HG02610 (cell line): ENCODE data around the gene RNPEP.
"Not testable (repeated sequence)": the region's sequence is repeated elsewhere in the genome, so short reads cannot be mapped to it uniquely, and the experiment has no call there.

Experiments used
- ATAC-seq: cut with Tn5 transposase; IDR thresholded peaks from one replicate; pipeline ENCODE4 v1.9.1; 2021; ENCODE audit warnings: mild to moderate bottlenecking, moderate library complexity; ENCODE audit not compliant: unreplicated experiment

Gene RNPEP

DNA sequence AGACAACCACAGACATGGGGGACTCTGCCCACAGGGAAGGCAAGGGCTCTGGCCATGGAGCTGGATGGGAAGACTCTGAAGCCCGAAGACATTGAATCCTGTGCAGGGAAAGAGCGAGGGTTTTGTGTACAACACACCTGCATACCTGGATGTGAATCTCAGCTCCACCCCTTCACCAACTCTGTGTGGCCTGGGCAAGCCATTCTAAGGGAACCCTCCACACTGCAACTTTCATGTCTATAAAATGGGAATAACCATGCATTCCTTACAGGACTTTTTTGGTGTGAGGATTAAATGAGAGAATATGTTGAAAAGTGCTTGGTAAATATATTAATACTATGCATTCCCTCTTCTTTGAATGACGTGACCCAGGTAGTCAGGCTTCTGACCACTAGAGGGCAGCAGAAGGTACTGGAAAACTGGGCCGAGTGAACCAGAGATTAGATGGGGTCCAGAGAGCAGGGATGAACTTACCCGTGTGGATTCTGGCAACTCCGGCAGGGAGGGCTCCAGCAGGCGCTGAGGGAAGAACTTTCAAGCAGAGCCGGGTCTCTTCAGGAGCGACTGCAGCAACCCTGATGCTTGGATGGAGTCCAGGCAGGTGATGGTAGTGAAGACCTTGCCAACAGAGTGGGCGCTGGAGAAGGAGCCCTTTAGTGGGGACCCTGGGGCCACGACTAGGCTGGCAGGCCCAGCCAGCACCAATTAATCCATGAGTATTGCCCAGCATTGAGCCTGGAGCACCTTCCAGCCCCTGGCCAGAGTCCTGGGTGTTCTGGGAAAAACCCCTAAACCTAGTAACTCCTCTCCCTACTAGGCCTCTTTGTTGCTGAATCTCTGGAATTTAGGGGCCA is 27.1 kb downstream of the RNPEP start:
- no peak for ATAC-seq

DNA sequence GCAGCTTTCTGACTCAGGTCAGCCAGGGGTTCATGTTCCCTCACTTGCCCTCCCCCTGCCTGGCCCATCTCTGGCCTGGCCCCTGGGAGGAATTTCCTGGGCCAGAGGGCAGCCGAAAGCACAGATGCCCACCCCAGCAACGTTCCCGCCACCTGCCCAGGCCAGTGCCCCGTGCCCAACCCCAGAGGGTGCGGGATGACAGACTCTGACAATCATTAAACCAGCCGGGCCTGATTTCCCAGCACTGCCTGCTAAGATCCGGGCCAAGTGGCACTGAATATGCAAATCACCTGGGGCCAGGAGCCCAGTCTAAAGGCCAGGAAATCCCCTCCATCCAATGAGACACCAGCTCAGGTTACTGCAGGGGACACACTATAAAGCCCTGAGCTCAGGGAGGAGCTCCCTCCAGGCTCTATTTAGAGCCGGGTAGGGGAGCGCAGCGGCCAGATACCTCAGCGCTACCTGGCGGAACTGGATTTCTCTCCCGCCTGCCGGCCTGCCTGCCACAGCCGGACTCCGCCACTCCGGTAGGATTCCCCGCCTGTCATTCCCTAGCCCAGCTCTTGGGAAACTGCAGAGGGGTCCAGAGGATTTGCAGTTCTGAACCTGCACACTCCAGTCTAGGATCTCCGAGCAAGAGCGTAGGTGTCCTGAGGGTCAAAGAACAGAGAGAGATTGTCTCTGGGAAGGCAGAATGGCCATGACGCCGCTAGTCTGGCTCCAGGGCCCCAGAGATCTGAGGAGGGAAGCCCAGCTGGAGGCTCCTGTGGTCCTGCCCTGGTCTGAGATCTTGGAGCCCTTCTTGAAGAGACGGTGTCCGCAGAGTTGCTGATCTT is 27.9 kb downstream of the RNPEP start, which contains the start of gene ELF3:
ELF3 (plus strand) TSS at position 408 of the 836 bp plus-strand sequence. CDS start 550 bp downstream, outside the sequence.
- peak; percentile 65 for ATAC-seq

DNA sequence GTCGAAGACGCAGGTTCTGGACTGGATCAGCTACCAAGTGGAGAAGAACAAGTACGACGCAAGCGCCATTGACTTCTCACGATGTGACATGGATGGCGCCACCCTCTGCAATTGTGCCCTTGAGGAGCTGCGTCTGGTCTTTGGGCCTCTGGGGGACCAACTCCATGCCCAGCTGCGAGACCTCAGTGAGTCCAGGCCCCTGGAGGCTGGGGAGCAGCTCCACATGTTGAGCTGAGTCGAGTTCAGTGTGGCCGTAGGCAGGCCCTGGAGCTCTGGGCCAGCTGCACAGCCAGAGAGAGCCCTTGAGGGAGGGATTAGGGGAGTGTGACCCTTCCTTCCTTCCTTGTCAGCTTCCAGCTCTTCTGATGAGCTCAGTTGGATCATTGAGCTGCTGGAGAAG is 29.5 kb downstream of the RNPEP start:
- no peak for ATAC-seq

DNA sequence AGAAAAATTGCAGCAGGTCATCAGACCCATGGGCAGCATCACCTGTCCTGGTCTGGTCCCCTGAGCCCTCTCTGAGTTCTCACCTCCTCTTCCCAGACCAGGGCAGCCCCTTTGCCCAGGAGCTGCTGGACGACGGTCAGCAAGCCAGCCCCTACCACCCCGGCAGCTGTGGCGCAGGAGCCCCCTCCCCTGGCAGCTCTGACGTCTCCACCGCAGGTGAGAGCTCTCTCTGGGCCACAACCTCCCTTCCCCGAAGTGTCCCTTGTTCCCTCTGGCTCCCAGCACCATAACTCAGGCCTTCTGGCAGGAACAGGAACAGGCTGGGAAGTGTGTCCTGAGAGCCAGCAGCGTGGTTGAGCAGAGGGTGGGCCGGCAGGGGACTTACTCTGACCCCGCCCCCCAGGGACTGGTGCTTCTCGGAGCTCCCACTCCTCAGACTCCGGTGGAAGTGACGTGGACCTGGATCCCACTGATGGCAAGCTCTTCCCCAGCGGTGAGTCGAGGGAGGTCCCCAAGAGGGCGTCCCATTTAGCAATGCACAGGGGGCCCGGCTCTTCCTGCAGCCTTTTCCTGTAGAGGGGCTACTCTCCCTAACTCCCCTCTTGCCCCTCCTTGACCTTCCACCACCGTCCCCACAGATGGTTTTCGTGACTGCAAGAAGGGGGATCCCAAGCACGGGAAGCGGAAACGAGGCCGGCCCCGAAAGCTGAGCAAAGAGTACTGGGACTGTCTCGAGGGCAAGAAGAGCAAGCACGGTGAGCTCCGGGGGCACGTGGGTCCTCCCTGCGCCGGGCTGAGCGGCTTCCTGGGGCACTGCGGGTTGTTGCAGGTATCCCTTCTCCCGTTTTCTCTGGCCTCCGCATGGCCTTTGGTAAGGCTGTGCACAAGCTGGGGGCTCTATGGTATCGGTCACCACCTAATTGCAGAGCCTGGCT is 30.4 kb downstream of the RNPEP start:
- no peak for ATAC-seq

DNA sequence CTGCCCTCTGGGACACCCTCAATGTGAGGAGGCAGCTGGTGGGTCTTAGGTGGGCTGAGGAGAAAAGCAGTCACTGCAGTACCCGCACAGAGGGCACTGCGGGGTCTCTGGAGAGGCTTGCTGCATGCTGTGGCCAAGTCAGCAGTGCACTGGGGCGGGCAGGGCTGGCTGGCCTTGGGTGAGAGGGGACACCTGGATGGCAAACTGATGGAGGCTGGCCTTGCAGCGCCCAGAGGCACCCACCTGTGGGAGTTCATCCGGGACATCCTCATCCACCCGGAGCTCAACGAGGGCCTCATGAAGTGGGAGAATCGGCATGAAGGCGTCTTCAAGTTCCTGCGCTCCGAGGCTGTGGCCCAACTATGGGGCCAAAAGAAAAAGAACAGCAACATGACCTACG is 31.2 kb downstream of the RNPEP start:
- ATAC-seq = no peak

DNA sequence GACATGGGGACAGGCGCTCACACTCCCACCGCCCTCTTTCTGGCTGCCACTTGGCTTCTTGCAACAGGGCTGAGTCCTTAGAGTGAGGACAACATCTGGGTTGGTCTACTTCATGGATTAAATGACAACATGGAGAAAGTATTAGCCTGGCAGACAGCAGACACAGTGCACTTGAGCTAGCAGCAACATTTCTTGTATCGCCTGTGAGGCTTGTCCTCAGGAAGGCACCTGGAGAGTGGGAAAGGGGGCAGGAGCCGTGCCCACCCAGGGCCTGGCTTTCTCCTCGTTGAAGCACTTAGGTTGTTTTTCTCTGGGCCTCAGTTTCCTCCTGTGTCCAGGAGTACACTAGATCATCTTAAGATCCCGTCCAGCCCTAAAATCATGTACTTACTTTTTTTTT is 31.6 kb downstream of the RNPEP start:
- no peak for ATAC-seq

DNA sequence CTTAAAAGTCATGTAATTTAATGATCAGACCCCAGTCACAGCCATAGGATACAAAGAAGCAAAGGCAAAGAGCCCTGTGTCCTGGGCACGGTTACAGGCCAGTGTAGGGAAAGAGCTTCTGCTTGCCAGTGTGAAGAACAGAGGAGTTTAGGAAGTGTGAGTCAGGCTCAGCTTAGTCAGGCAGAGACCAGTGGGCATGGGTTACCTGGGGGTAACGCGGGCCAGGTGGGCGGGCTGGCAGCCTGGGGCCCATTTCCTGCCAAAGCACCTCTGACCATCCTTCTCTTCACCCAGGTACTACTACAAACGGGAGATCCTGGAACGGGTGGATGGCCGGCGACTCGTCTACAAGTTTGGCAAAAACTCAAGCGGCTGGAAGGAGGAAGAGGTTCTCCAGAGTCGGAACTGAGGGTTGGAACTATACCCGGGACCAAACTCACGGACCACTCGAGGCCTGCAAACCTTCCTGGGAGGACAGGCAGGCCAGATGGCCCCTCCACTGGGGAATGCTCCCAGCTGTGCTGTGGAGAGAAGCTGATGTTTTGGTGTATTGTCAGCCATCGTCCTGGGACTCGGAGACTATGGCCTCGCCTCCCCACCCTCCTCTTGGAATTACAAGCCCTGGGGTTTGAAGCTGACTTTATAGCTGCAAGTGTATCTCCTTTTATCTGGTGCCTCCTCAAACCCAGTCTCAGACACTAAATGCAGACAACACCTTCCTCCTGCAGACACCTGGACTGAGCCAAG is 32.6 kb downstream of the RNPEP start:
- ATAC-seq = no peak

DNA sequence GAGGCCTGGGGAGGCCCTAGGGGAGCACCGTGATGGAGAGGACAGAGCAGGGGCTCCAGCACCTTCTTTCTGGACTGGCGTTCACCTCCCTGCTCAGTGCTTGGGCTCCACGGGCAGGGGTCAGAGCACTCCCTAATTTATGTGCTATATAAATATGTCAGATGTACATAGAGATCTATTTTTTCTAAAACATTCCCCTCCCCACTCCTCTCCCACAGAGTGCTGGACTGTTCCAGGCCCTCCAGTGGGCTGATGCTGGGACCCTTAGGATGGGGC is 33.2 kb downstream of the RNPEP start:
- no peak for ATAC-seq

DNA sequence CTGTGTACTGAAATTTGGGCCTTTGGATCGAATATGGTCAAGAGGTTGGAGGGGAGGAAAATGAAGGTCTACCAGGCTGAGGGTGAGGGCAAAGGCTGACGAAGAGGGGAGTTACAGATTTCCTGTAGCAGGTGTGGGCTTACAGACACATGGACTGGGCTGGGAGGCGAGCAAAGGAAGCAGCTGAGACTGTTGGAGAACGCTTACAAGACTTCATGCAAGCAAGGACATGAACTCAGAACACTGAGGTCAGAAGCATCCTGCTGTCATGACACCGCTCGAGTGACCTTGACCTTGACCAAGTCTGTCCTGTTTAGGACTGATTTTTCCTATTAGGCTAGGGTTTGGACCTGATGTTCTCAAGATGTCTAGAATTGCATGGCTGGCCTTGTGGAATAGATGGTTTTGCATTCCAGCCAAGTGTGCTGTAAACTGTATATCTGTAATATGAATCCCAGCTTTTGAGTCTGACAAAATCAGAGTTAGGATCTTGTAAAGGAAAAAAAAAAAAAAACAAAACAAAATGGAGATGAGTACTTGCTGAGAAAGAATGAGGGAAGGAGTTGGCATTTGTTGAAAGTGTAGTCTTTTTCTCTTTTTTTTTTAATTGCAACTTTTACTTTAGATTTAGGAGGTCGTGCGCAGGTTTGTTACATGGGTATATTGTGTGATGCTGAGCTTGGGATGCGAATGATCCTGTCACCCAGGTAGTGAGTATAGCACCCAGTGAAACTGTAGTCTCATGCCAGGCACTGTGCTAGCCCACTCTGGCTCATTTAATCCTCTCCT is 33.8 kb downstream of the RNPEP start:
- no peak for ATAC-seq

DNA sequence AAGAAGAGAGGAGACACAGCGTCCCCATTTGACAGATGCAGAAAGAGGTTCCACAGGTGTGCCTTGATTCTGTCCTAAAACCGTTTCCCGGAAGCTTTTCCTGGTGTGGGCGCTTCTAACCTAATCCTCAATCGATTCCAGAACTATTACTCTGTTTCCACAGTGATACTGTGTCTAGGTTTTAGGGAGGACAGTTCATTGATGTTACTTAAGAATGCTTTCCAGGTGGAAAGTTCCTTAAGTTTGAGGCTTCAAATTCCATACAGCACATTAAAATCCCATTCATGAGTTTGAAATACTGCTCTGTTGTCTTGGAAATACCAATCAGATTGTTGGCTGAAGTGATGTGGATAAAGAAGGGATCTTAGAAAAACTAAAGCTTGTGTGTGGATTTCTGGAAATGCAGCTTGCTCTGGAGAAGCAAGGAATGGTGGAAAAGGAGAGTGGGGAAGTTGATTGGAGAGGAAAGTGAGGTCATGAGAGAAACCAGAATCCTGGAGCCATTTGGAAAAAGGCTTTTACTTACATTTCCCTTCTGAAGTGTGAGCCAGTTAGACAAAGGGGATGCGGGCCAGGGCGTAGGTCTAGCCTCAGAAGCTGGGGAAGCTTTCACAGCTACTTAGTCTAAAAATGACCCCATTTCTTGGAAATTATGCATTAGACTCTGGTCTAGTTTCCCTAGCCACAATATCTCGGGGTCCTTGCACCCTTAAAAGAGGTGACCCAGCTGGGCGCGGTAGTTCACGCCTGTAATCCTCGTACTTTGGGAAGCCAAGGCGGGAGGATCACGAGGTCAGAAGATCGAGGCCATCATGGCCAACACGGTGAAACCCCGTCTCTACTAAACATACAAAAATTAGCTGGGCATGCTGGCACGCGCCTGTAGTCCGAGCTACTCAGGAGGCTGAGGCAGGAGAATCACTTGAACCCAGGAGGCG is 34.6 kb downstream of the RNPEP start:
- ATAC-seq = no peak

DNA sequence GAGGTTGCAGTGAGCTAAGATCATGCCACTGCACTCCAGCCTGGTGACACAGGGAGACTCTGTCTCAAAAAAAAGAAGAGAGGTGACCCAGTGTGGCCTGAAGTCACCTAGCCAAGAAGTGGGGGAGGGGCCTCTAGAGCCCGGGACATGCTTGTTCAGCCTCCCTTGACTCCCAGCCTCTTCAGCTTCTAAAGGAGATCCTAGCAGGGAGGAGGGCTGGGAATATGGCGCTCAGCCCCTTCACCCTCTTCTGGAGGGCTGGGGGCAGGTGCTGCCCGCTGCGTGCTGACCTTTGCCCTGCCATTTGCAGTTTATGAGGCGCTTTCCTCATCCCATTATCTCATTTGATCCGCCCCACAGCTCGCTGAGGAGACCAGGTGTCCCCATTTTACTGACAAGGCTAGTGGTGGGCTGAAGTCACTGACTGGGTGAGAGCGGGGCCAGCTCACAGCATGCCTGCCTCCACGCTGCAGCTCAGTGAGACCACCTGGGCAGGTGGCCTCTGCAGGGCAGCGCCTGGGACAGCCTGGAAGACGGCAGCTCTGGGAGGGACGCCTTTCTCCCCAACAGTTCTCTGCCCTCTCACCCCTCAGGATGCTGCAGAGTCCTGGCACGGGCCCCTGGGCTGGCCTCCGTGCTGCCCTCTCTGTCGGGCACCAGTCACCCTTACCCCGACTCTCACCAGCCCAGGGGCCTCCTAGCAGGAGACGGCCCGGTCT is 35.5 kb downstream of the RNPEP start:
- ATAC-seq = no peak

DNA sequence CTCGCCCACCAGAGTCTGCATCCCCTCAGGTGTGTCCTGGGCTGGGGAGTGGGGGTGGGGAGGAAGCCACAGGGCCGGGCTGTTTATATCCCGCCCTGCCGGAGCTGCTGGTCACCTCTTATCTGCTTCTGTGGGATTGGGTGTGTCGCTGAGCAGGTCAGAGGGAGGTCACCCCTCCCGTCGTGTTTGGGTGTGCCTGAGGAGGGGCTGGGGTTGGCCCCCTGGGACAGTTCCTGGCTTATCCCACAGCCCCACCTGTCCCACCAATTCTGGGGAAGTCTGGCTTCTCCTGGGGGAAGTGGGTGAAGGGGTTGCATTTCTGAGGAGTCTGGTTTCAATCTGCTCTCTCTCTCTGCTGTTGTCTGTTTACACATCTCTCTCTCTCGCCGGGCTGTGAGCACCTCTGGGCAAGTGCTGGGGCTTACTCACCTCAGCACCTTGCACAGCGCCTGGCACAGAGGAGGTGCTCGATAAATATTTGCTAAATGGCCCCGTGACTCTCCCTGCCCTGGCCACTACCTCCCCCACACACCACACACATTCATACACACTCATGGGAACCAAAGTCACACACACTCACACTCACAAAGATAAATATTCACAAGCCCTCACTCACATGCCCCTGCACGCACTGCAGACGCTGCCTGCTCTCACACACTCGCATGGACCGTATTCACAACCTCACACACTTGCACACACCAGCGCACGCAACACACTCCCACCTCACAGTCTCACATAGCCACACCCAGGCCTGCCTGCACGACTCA is 36.2 kb downstream of the RNPEP start:
- no peak for ATAC-seq

DNA sequence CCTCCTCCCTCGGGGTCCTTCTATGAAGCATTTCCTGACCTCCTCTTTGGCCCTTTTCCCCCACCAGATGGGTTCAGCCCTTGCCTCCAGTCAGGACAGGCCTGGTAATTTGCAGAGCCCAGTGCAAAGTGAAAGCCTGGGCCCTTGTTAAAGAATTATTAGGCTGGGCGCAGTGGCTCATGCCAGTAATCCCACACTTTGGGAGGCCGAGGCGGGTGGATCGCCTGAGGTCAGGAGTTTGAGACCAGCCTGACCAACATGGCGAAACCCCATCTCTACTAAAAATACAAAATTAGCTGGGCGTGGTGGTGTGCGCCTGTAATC is 36.7 kb downstream of the RNPEP start:
- ATAC-seq = not testable (repeated sequence)

DNA sequence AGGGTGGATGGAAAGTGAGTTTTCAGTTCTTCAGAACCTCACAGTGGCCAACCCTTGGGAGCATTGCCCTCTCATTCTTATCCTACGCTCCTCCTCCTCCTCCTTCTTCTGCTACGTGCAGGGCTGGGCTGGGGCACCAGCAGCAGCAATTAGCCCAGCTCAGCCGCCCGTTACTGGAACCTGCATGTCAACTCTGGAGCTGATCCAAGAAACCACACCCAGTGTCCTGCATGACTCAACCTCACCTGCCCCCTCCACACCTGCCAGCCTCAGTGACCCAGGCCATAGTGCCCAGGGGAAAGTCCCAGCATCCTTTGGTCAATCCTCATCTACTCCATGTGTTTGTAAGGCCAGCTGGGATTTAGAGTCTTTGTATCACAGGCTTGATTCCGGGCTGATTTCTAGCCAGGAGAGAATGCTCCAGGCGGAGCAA is 40.6 kb downstream of the RNPEP start:
- no peak for ATAC-seq

DNA sequence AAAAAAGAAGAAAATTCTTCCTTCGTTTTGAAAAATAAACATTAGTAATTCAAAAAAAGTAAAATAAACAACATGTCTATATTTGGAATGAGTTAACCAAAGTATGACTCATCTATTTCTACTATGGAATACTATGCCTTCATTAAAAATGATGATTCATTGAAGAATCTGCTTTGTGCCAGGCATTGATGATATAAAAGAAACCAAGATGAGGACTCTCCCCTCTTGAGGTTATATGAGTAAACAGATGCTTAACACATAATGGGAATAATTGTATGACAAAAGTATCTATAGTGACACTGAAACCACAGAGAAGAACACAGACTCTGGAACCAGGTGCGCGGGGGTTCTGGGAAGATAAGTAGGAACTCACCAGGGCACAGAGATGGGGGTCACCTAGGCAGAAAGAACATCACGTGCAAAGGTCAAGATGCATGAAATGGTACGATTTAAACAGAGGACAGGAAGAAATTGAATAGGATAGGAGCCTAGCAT is 46.8 kb downstream of the RNPEP start:
- no peak for ATAC-seq

DNA sequence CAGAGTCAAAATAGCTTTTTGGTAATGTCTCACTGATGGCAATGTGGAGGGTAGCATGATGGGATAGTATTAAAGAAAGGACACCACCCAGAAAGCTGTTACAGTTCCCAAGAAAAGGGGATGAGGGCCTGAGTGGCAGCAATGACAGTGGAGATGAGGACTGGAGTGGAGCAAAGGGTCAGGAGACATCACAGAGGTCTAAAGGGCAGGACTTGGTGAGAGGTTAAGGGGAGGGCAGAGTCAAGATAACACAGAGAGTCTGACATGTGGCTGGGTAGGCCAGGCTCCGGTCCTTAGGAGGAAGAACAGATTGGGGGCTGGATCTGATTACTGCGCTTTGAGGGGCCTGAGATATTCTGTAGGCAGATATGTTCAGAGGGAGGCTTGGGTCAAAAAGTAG is 47.3 kb downstream of the RNPEP start:
- no peak for ATAC-seq

DNA sequence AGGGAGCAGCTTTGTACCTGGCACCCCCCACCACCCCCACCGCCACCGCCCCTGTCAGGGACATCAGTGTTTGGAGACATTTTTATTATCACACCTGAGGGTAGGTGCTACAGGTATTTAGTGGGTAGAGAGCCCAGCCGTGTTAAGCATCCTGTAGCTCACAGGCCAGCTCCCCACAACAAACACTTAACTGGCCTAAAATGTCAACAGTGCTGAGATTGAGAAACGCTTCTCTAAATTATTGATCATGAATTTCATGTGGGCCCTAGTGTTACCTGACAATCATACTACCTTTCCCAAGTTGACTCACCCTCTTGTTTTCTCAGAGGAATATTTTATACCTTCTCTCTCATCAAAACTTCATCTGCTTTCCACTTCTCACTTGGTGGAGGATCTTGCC is 49.3 kb downstream of the RNPEP start:
- no peak for ATAC-seq
